Neural cell (in vitro differentiated cells): ENCODE measurements around the gene SLC6A7.

ENCODE experiments used
- CTCF ChIP-seq: fragments of 450-650 bp; IDR thresholded peaks from 2 replicates; pipeline ENCODE4 v1.5.1; 2014; ENCODE audit warnings: antibody characterized with exemption, mild to moderate bottlenecking, moderate library complexity; ENCODE audit not compliant: poor library complexity, severe bottlenecking
- POLR2AphosphoS5 ChIP-seq: IDR thresholded peaks from 2 replicates; pipeline ENCODE4 v1.6.1; 2012
- TAF1 ChIP-seq: IDR thresholded peaks from 2 replicates; pipeline ENCODE4 v1.6.1; 2012; ENCODE audit warnings: low read depth

- TF ChIP-seq CTCF: no peak
- TF ChIP-seq POLR2AphosphoS5: no peak
- TF ChIP-seq TAF1: no peak
Observed at GRCh38 chr5:150181027-150181426, 8.8 kb upstream of the SLC6A7 start.
